Astrocyte of the hippocampus (primary cell): ENCODE results near the gene NEB.
"Not testable (repeated sequence)": the region's sequence is repeated elsewhere in the genome, so short reads cannot be mapped to it uniquely, and the experiment has no call there.

Experiments
- DNase-seq: peaks from one replicate; pipeline ENCODE4 v3.0.0; 2011; ENCODE audit warnings: low read depth, low spot score

Gene NEB

GRCh38 chr2:151560289-151560688 lies 174.0 kb downstream of the NEB start:
- DNase-seq = peak; percentile 79

DNA sequence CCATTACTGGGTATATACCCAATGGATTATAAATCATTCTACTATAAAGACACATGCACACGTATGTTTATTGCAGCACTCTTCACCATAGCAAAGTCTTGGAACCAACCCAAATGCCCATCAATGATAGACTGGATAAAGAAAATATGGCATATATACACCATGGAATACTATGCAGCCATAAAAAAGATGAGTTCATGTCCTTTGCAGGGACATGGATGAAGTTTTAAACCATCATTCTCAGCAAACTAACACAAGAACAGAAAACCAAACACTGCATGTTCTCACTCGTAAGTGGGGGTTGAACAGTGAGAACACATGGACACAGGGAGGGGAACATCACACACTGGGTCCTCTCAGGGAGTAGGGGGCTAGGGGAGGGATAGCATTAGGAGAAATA lies 174.8 kb downstream of the NEB start:
- DNase-seq = not testable (repeated sequence)

- DNase-seq = not testable (repeated sequence)
These were observed 176.4 kb downstream of the NEB start for GRCh38 chr2:151557883-151558282.

GRCh38 chr2:151556121-151556520 lies 178.2 kb downstream of the NEB start:
- DNase-seq = peak; percentile 16

DNA sequence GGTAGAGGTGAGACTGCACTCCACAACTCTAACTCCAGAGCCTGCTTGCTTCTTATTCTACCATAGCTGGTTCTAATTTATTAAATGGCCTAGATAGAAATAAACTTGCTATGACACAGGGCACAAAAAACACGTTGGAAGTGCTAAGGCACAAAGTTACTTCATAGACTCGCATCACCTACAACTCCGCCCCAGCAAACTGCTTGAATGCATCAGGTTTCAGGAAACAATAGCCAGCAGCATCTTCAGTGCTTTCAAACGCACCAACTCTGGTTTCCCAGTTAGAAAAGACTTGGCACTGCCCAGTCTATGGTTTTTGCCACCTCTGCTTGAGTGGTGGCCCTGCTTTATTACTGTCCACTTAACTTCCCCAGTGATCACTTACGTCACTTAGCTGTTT lies 182.0 kb downstream of the NEB start:
- DNase-seq = no peak

GRCh38 chr2:151551556-151551955 lies 182.7 kb downstream of the NEB start:
- DNase-seq = no peak

GRCh38 chr2:151549191-151549590 lies 185.1 kb downstream of the NEB start:
- DNase-seq = no peak

- DNase-seq = peak; percentile 4
These were observed 189.8 kb downstream of the NEB start for GRCh38 chr2:151544449-151544848.

GRCh38 chr2:151543876-151544275 lies 190.4 kb downstream of the NEB start:
- no peak for DNase-seq

GRCh38 chr2:151534001-151534400 lies 200.3 kb downstream of the NEB start:
- no peak for DNase-seq

GRCh38 chr2:151533127-151533526 lies 201.1 kb downstream of the NEB start:
- no peak for DNase-seq

- DNase-seq = no peak
These were observed 207.6 kb downstream of the NEB start for GRCh38 chr2:151526572-151527090.

GRCh38 chr2:151525821-151526373 lies 208.4 kb downstream of the NEB start:
- no peak for DNase-seq

GRCh38 chr2:151523850-151524249 lies 210.4 kb downstream of the NEB start:
- DNase-seq = no peak

- no peak for DNase-seq
These were observed 211.7 kb downstream of the NEB start for GRCh38 chr2:151522556-151522955.

GRCh38 chr2:151520976-151521375 lies 213.3 kb downstream of the NEB start:
- no peak for DNase-seq

DNA sequence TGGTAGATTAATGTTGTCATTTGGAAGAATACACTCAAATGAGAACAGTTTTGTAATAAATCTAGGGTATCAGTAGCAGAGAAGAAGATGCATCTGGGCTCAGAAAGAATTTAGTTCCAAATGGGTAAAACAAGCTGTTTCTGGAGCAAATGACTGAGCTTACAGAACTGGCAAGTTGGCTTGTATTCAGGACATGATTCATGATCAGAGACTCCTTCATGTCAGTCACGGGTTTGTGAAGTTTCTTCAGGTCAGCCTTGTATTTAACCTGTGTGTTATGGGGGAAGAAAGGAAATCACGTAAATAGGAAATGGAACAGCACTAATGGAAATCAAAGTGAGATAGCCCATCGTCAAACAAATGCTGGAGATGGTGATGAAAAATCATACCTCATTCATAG lies 215.5 kb downstream of the NEB start:
- peak; percentile 19 for DNase-seq

GRCh38 chr2:151508519-151508918 lies 225.8 kb downstream of the NEB start:
- DNase-seq = no peak

GRCh38 chr2:151506170-151506569 lies 228.1 kb downstream of the NEB start:
- no peak for DNase-seq

- DNase-seq = no peak
These were observed 236.1 kb downstream of the NEB start for GRCh38 chr2:151498178-151498577.

GRCh38 chr2:151491496-151491895 lies 242.8 kb downstream of the NEB start:
- DNase-seq = no peak

GRCh38 chr2:151490276-151490675 lies 244.0 kb downstream of the NEB start:
- no peak for DNase-seq

- DNase-seq = no peak
These were observed 248.2 kb downstream of the NEB start for GRCh38 chr2:151486053-151486452.

GRCh38 chr2:151484100-151484499 lies 250.2 kb downstream of the NEB start:
- no peak for DNase-seq
